GM23338 (cell line): ENCODE results near the gene NPAS2. TPM values are rescaled to one million over a fixed set of nuclear protein-coding genes. Genes with fewer than 3 reads are reported as not detected.

Source experiments
- ATAC-seq: fragments of 200-7000 bp; cut with Tn5 transposase; 3 replicates; pipeline ENCODE4 v1.9.1; 2020
- DNase-seq: peaks from one replicate; pipeline ENCODE4 v3.0.0-alpha.2; 2015; ENCODE audit warnings: low spot score
- H2AFZ ChIP-seq: fragments of 200-600 bp; sonication (generic); 2 replicates; pipeline ENCODE4 v1.8.0; 2016; ENCODE audit warnings: antibody characterized with exemption, mild to moderate bottlenecking, moderate library complexity
- H3F3A ChIP-seq: fragments of 200-600 bp; sonication (generic); replicated peaks from 2 replicates; pipeline ENCODE4 v1.8.0; 2017; ENCODE audit warnings: antibody characterized with exemption, mixed run types, low read depth
- H3K27ac ChIP-seq: fragments of 200-600 bp; sonication (generic); 2 replicates; pipeline ENCODE4 v1.6.1; 2016; ENCODE audit warnings: low read depth
- H3K27me3 ChIP-seq: fragments of 200-600 bp; sonication (generic); 2 replicates; pipeline ENCODE4 v1.8.0; 2016; ENCODE audit warnings: mild to moderate bottlenecking, mixed run types, moderate library complexity; ENCODE audit not compliant: insufficient read depth
- H3K36me3 ChIP-seq: fragments of 200-600 bp; sonication (generic); 2 replicates; pipeline ENCODE4 v1.8.0; 2016; ENCODE audit warnings: mild to moderate bottlenecking; ENCODE audit not compliant: insufficient read depth
- H3K4me1 ChIP-seq: fragments of 200-600 bp; sonication (generic); 2 replicates; pipeline ENCODE4 v1.8.0; 2016; ENCODE audit warnings: mild to moderate bottlenecking, moderate library complexity; ENCODE audit not compliant: insufficient read depth
- H3K4me2 ChIP-seq: fragments of 200-600 bp; sonication (generic); 2 replicates; pipeline ENCODE4 v1.7.1; 2017; ENCODE audit warnings: mixed run types
- H3K4me3 ChIP-seq: fragments of 200-600 bp; sonication (generic); 2 replicates; pipeline ENCODE4 v1.6.1; 2016; ENCODE audit warnings: mixed run types
- H3K79me2 ChIP-seq: fragments of 200-600 bp; sonication (generic); replicated peaks from 2 replicates; pipeline ENCODE4 v1.8.0; 2017; ENCODE audit warnings: mild to moderate bottlenecking; ENCODE audit not compliant: insufficient read depth
- H3K9me2 ChIP-seq: fragments of 200-600 bp; sonication (generic); 2 replicates; pipeline ENCODE4 v1.8.0; 2017; ENCODE audit not compliant: insufficient read depth
- H4K20me1 ChIP-seq: fragments of 200-600 bp; sonication (generic); replicated peaks from 2 replicates; pipeline ENCODE4 v1.8.0; 2017; ENCODE audit warnings: mild to moderate bottlenecking; ENCODE audit not compliant: insufficient read depth
- H3K27ac Mint-ChIP-seq: 2 replicates; pipeline ENCODE4 v1.8.0; 2020; ENCODE audit warnings: inconsistent platforms, mild to moderate bottlenecking, moderate library complexity, mixed read lengths
- H3K27me3 Mint-ChIP-seq: 3 replicates; pipeline ENCODE4 v1.8.0; 2022; ENCODE audit warnings: low read depth, mild to moderate bottlenecking, moderate library complexity, mixed read lengths, inconsistent platforms; ENCODE audit not compliant: insufficient read depth, poor library complexity
- H3K36me3 Mint-ChIP-seq: 3 replicates; pipeline ENCODE4 v1.8.0; 2021; ENCODE audit warnings: low read depth, mild to moderate bottlenecking, inconsistent platforms, moderate library complexity, mixed read lengths
- H3K4me1 Mint-ChIP-seq: 3 replicates; pipeline ENCODE4 v1.8.0; 2020; ENCODE audit warnings: mild to moderate bottlenecking, inconsistent platforms, mixed read lengths
- H3K4me3 Mint-ChIP-seq: 3 replicates; pipeline ENCODE4 v1.8.0; 2021; ENCODE audit warnings: moderate library complexity, mild to moderate bottlenecking, inconsistent platforms, mixed read lengths
- H3K9me3 Mint-ChIP-seq: 3 replicates; pipeline ENCODE4 v1.8.0; 2020; ENCODE audit warnings: moderate library complexity, mild to moderate bottlenecking, inconsistent platforms, mixed read lengths
- CREB1 ChIP-seq: fragments of 250-450 bp; sonication (Bioruptor Pico); IDR thresholded peaks from 2 replicates; pipeline ENCODE4 v1.5.0; 2020; ENCODE audit warnings: low read depth, mild to moderate bottlenecking, moderate library complexity
- EZH2 ChIP-seq: fragments of 200-600 bp; sonication (generic); IDR thresholded peaks from one replicate; pipeline ENCODE4 v1.8.0; 2017; ENCODE audit warnings: antibody characterized with exemption, mild to moderate bottlenecking, low read depth; ENCODE audit not compliant: unreplicated experiment
- EZH2phosphoT487 ChIP-seq: fragments of 200-600 bp; sonication (generic); IDR thresholded peaks from one replicate; pipeline ENCODE4 v1.8.1; 2018; ENCODE audit warnings: antibody characterized with exemption; ENCODE audit not compliant: unreplicated experiment
- JUNB ChIP-seq: IDR thresholded peaks from one replicate; pipeline ENCODE4 v1.6.1; 2016; ENCODE audit warnings: antibody characterized with exemption; ENCODE audit not compliant: unreplicated experiment
- NANOG ChIP-seq: IDR thresholded peaks from 2 replicates; pipeline ENCODE4 v1.6.1; 2016; ENCODE audit warnings: antibody characterized with exemption, borderline replicate concordance
- POLR2AphosphoS5 ChIP-seq: IDR thresholded peaks from 2 replicates; pipeline ENCODE4 v1.6.1; 2016; ENCODE audit warnings: antibody characterized with exemption, low read depth
- STAT1 ChIP-seq: IDR thresholded peaks from one replicate; pipeline ENCODE4 v1.6.1; 2016; ENCODE audit warnings: antibody characterized with exemption; ENCODE audit not compliant: unreplicated experiment
- ZNF114 ChIP-seq: fragments of 250-450 bp; sonication (Bioruptor Pico); IDR thresholded peaks from 2 replicates; pipeline ENCODE4 v1.5.0; 2020; ENCODE audit warnings: mild to moderate bottlenecking, moderate library complexity
- ZNF331 ChIP-seq: fragments of 250-450 bp; sonication (Bioruptor Pico); IDR thresholded peaks from 2 replicates; pipeline ENCODE4 v1.5.0; 2020; ENCODE audit warnings: low read depth, mild to moderate bottlenecking, moderate library complexity
- polyA plus RNA-seq: library from polyadenylated mRNA; unstranded; fragments of >200 nt; fragmentation: Nextera tagmentation; extraction: Ambion mirVana; gene quantifications from 2 replicates; pipeline ENCODE4 v1.2.1, GENCODE V29; 2016
- total RNA-seq: library from RNA; depleted of rRNA; stranded (reverse); fragments of >200 nt; shearing (Covaris generic); gene quantifications from 2 replicates; pipeline ENCODE4 v1.2.3, GENCODE V29; 2014
- TF ChIP-seq, protein P1 (sequence below), 2 experiments: fragments of 200-600 bp in 1 of 2; sonication (generic) in 1 of 2; conservative IDR thresholded peaks; 2 replicates each; pipeline versions ENCODE4 v1.5.1 to v1.6.1; 2016 to 2017; ENCODE audit warnings: antibody characterized with exemption in 2 of 2, low read depth in 2 of 2, mild to moderate bottlenecking in 2 of 2, moderate library complexity in 1 of 2
- TF ChIP-seq, protein P2 (sequence below): IDR thresholded peaks from 2 replicates; pipeline ENCODE4 v1.6.1; 2016; ENCODE audit warnings: antibody characterized with exemption
- TF ChIP-seq, protein P3 (sequence below): IDR thresholded peaks from one replicate; pipeline ENCODE4 v1.6.1; 2018; ENCODE audit warnings: antibody characterized with exemption; ENCODE audit not compliant: unreplicated experiment
- TF ChIP-seq, protein P4 (sequence below): fragments of 250-450 bp; sonication (Bioruptor Pico); IDR thresholded peaks from 2 replicates; pipeline ENCODE4 v1.5.0; 2020; ENCODE audit warnings: mild to moderate bottlenecking, moderate library complexity

NPAS2 gene
- total and polyA plus RNA-seq, 2 experiments from 2014 or later = 0.56 to 1.1 TPM

DNA sequence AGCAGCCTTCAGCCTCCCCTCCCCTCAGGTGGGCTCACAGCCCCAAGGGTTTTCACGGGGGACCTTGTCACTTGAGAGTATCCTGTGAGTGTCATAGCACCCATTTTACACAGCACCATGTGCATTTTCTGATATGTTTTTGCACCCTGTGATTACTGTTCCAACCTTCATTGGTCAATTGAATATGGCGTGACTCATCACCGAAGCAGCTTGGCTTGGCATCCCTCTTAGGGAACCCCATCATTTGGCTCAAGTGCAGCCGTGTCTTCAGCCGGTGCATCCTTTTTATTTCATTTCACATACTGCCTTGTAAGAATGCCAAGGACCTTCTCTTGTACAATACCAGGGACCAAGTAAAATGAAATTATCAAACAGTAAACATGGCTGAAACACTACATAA, 57.6 kb downstream of the NPAS2 start:
- no peak for TF ChIP-seq JUNB
- TF ChIP-seq, protein P1, sequence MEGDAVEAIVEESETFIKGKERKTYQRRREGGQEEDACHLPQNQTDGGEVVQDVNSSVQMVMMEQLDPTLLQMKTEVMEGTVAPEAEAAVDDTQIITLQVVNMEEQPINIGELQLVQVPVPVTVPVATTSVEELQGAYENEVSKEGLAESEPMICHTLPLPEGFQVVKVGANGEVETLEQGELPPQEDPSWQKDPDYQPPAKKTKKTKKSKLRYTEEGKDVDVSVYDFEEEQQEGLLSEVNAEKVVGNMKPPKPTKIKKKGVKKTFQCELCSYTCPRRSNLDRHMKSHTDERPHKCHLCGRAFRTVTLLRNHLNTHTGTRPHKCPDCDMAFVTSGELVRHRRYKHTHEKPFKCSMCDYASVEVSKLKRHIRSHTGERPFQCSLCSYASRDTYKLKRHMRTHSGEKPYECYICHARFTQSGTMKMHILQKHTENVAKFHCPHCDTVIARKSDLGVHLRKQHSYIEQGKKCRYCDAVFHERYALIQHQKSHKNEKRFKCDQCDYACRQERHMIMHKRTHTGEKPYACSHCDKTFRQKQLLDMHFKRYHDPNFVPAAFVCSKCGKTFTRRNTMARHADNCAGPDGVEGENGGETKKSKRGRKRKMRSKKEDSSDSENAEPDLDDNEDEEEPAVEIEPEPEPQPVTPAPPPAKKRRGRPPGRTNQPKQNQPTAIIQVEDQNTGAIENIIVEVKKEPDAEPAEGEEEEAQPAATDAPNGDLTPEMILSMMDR (conservative IDR thresholded peaks at IDR 0.05; ENCODE audit: low read depth in 2 of 2) = no peak
- TF ChIP-seq, protein P2, sequence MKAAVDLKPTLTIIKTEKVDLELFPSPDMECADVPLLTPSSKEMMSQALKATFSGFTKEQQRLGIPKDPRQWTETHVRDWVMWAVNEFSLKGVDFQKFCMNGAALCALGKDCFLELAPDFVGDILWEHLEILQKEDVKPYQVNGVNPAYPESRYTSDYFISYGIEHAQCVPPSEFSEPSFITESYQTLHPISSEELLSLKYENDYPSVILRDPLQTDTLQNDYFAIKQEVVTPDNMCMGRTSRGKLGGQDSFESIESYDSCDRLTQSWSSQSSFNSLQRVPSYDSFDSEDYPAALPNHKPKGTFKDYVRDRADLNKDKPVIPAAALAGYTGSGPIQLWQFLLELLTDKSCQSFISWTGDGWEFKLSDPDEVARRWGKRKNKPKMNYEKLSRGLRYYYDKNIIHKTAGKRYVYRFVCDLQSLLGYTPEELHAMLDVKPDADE = no peak
- no peak for TF ChIP-seq ZNF331
- TF ChIP-seq, protein P3, sequence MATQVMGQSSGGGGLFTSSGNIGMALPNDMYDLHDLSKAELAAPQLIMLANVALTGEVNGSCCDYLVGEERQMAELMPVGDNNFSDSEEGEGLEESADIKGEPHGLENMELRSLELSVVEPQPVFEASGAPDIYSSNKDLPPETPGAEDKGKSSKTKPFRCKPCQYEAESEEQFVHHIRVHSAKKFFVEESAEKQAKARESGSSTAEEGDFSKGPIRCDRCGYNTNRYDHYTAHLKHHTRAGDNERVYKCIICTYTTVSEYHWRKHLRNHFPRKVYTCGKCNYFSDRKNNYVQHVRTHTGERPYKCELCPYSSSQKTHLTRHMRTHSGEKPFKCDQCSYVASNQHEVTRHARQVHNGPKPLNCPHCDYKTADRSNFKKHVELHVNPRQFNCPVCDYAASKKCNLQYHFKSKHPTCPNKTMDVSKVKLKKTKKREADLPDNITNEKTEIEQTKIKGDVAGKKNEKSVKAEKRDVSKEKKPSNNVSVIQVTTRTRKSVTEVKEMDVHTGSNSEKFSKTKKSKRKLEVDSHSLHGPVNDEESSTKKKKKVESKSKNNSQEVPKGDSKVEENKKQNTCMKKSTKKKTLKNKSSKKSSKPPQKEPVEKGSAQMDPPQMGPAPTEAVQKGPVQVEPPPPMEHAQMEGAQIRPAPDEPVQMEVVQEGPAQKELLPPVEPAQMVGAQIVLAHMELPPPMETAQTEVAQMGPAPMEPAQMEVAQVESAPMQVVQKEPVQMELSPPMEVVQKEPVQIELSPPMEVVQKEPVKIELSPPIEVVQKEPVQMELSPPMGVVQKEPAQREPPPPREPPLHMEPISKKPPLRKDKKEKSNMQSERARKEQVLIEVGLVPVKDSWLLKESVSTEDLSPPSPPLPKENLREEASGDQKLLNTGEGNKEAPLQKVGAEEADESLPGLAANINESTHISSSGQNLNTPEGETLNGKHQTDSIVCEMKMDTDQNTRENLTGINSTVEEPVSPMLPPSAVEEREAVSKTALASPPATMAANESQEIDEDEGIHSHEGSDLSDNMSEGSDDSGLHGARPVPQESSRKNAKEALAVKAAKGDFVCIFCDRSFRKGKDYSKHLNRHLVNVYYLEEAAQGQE = no peak
- TF ChIP-seq EZH2 = no peak
- TF ChIP-seq CREB1 = no peak
- TF ChIP-seq STAT1 = no peak
- TF ChIP-seq EZH2phosphoT487 = no peak
- no peak for TF ChIP-seq ZNF114 (CRISPR knock-in tag)
- TF ChIP-seq, protein P4, sequence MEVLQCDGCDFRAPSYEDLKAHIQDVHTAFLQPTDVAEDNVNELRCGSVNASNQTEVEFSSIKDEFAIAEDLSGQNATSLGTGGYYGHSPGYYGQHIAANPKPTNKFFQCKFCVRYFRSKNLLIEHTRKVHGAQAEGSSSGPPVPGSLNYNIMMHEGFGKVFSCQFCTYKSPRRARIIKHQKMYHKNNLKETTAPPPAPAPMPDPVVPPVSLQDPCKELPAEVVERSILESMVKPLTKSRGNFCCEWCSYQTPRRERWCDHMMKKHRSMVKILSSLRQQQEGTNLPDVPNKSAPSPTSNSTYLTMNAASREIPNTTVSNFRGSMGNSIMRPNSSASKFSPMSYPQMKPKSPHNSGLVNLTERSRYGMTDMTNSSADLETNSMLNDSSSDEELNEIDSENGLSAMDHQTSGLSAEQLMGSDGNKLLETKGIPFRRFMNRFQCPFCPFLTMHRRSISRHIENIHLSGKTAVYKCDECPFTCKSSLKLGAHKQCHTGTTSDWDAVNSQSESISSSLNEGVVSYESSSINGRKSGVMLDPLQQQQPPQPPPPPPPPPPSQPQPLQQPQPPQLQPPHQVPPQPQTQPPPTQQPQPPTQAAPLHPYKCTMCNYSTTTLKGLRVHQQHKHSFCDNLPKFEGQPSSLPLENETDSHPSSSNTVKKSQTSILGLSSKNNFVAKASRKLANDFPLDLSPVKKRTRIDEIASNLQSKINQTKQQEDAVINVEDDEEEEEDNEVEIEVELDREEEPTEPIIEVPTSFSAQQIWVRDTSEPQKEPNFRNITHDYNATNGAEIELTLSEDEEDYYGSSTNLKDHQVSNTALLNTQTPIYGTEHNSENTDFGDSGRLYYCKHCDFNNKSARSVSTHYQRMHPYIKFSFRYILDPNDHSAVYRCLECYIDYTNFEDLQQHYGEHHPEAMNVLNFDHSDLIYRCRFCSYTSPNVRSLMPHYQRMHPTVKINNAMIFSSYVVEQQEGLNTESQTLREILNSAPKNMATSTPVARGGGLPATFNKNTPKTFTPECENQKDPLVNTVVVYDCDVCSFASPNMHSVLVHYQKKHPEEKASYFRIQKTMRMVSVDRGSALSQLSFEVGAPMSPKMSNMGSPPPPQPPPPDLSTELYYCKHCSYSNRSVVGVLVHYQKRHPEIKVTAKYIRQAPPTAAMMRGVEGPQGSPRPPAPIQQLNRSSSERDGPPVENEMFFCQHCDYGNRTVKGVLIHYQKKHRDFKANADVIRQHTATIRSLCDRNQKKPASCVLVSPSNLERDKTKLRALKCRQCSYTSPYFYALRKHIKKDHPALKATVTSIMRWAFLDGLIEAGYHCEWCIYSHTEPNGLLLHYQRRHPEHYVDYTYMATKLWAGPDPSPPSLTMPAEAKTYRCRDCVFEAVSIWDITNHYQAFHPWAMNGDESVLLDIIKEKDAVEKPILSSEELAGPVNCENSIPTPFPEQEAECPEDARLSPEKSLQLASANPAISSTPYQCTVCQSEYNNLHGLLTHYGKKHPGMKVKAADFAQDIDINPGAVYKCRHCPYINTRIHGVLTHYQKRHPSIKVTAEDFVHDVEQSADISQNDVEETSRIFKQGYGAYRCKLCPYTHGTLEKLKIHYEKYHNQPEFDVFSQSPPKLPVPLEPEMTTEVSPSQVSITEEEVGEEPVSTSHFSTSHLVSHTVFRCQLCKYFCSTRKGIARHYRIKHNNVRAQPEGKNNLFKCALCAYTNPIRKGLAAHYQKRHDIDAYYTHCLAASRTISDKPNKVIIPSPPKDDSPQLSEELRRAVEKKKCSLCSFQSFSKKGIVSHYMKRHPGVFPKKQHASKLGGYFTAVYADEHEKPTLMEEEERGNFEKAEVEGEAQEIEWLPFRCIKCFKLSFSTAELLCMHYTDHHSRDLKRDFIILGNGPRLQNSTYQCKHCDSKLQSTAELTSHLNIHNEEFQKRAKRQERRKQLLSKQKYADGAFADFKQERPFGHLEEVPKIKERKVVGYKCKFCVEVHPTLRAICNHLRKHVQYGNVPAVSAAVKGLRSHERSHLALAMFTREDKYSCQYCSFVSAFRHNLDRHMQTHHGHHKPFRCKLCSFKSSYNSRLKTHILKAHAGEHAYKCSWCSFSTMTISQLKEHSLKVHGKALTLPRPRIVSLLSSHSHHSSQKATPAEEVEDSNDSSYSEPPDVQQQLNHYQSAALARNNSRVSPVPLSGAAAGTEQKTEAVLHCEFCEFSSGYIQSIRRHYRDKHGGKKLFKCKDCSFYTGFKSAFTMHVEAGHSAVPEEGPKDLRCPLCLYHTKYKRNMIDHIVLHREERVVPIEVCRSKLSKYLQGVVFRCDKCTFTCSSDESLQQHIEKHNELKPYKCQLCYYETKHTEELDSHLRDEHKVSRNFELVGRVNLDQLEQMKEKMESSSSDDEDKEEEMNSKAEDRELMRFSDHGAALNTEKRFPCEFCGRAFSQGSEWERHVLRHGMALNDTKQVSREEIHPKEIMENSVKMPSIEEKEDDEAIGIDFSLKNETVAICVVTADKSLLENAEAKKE (CRISPR knock-in tag) = no peak
- no peak for TF ChIP-seq NANOG
- TF ChIP-seq POLR2AphosphoS5 = no peak
- H3K27ac Mint-ChIP-seq = no peak overlapping the region
- Histone ChIP-seq H3K4me2 (no peak overlapping the region), H3K9me2 (no peaks in the 10 kb centered on the region), H2AFZ (no peak overlapping the region), H3K27me3 (no peaks in the 10 kb centered on the region), H3K79me2 (no peaks in the 10 kb centered on the region), H4K20me1 (no peaks in the 10 kb centered on the region), H3K36me3 (no peaks in the 10 kb centered on the region; the same call in 1 of the 2 replicates), H3F3A (no peaks in the 10 kb centered on the region), H3K4me1 (0 out of 2 replicates have a peak, but pooled peaks cover 7% of the 10 kb centered on the region), H3K4me3 (no peak overlapping the region), H3K27ac (no peak overlapping the region)
- H3K36me3 Mint-ChIP-seq = no peaks in the 10 kb centered on the region
- no peak overlapping the region for H3K4me3 Mint-ChIP-seq
- ATAC-seq (no peak), DNase-seq (no peak)
- peaks cover 20% of the 10 kb centered on the region for H3K4me1 Mint-ChIP-seq
- peaks cover 4% of the 10 kb centered on the region for H3K27me3 Mint-ChIP-seq
- no peaks in the 10 kb centered on the region for H3K9me3 Mint-ChIP-seq
